Keratinocyte (primary cell): ENCODE data around the gene BPGM. TPM values are rescaled to one million over a fixed set of nuclear protein-coding genes. Genes with fewer than 3 reads are reported as not detected.
A peak's percentile ranks its signal among the peaks of the same experiment; 100 is the strongest.

Experiments
- DNase-seq: peaks from one replicate; pipeline ENCODE4 v3.0.0-alpha.2; 2011; ENCODE audit warnings: low read depth, missing footprints, low spot score
- FAIRE-seq: peaks from 2 replicates; lab custom pipeline; 2011; peaks lifted over from hg19 to GRCh38; lab: Jason Lieb, UNC
- H2AFZ ChIP-seq: 2 replicates; pipeline ENCODE4 v1.6.0; 2012; ENCODE audit warnings: low read length, control low read depth, inconsistent platforms; ENCODE audit not compliant: control insufficient read depth
- H3K27ac ChIP-seq: 2 replicates; pipeline ENCODE4 v1.5.1; 2011; ENCODE audit warnings: low read length; ENCODE audit not compliant: control insufficient read depth, insufficient read depth
- H3K27me3 ChIP-seq: 3 replicates; pipeline ENCODE4 v1.6.0; 2011; ENCODE audit warnings: low read length; ENCODE audit not compliant: control insufficient read depth, insufficient read depth; ENCODE audit errors: extremely low read depth
- H3K36me3 ChIP-seq, 2 experiments: 2 replicates in 1 of 2; 3 replicates in 1 of 2; pipeline ENCODE4 v1.5.1; 2011; ENCODE audit warnings: low read length in 2 of 2, mild to moderate bottlenecking in 1 of 2; ENCODE audit not compliant: control insufficient read depth in 2 of 2, insufficient read depth in 2 of 2; ENCODE audit errors: extremely low read depth in 1 of 2
- H3K4me1 ChIP-seq: 3 replicates; pipeline ENCODE4 v1.5.1; 2011; ENCODE audit warnings: low read length; ENCODE audit not compliant: control insufficient read depth, insufficient read depth; ENCODE audit errors: extremely low read depth
- H3K4me2 ChIP-seq: 3 replicates; pipeline ENCODE4 v1.6.0; 2011; ENCODE audit warnings: low read depth, low read length; ENCODE audit not compliant: control insufficient read depth, insufficient read depth; ENCODE audit errors: extremely low read depth
- H3K4me3 ChIP-seq, 3 experiments: fragments of 200-600 bp in 1 of 3; sonication (generic) in 1 of 3; 2 replicates in 2 of 3; 3 replicates in 1 of 3; pipeline ENCODE4 v1.5.1; 2011 to 2016; ENCODE audit warnings: low read length in 3 of 3, mild to moderate bottlenecking in 3 of 3, control low read depth in 2 of 3, inconsistent platforms in 1 of 3, low read depth in 1 of 3, mixed read lengths in 1 of 3, mixed run types in 1 of 3, moderate library complexity in 1 of 3; ENCODE audit not compliant: control insufficient read depth in 2 of 3, insufficient read depth in 2 of 3; ENCODE audit errors: extremely low read depth in 1 of 3
- H3K79me2 ChIP-seq: 2 replicates; pipeline ENCODE4 v1.6.0; 2012; ENCODE audit warnings: low read length; ENCODE audit not compliant: control insufficient read depth, insufficient read depth
- H3K9ac ChIP-seq: 3 replicates; pipeline ENCODE4 v1.6.0; 2011; ENCODE audit warnings: low read length; ENCODE audit not compliant: control insufficient read depth, insufficient read depth; ENCODE audit errors: extremely low read depth
- H3K9me1 ChIP-seq: 3 replicates; pipeline ENCODE4 v1.6.0; 2011; ENCODE audit warnings: low read length; ENCODE audit not compliant: control insufficient read depth, insufficient read depth; ENCODE audit errors: extremely low read depth
- H3K9me3 ChIP-seq: 2 replicates; pipeline ENCODE4 v1.5.1; 2012; ENCODE audit warnings: low read depth, low read length; ENCODE audit not compliant: control insufficient read depth
- H4K20me1 ChIP-seq: 3 replicates; pipeline ENCODE4 v1.6.0; 2011; ENCODE audit warnings: low read length; ENCODE audit not compliant: control insufficient read depth, insufficient read depth; ENCODE audit errors: extremely low read depth
- CTCF ChIP-seq, 3 experiments: IDR thresholded peaks in 1 of 3; conservative IDR thresholded peaks in 1 of 3; optimal IDR thresholded peaks in 1 of 3; 2 replicates in 2 of 3; 3 replicates in 1 of 3; pipeline versions ENCODE3 to v1.5.1; 2011; ENCODE audit warnings: low read length in 3 of 3, mild to moderate bottlenecking in 3 of 3, moderate library complexity in 2 of 3, control low read depth in 1 of 3, inconsistent platforms in 1 of 3; ENCODE audit not compliant: insufficient read depth in 2 of 3; ENCODE audit errors: extremely low read depth in 1 of 3
- EZH2 ChIP-seq: IDR thresholded peaks from one replicate; pipeline ENCODE4 v1.6.1; 2012; ENCODE audit warnings: inconsistent platforms, mild to moderate bottlenecking, low read length, moderate library complexity
- dilution Hi-C: fragments of 300-500 bp; cut with MboI; formaldehyde crosslinking; loops from one replicate; pipeline ENCODE4 v1.7.0; 2020; ENCODE audit warnings: low sequenced_read_pairs; ENCODE audit not compliant: extremely low pct_ligation_motif_present
- polyA plus RNA-seq, 5 experiments: library from polyadenylated mRNA; depleted of rRNA in 3 of 5; stranded (reverse) in 3 of 5; stranded (forward) in 1 of 5; unstranded in 1 of 5; fragments of >200 nt; gene quantifications; 1 replicate in 1 of 5; 2 replicates in 3 of 5; 3 replicates in 1 of 5; pipeline versions ENCODE4 v1.2.1 to v1.2.3, GENCODE V29; 2011 to 2012; ENCODE audit warnings: missing spikeins in 2 of 5, low read depth in 1 of 5, low replicate concordance in 1 of 5

Gene BPGM
- polyA plus RNA-seq, 1 donor (not counting 4 experiments of a cell fraction or from before 2014, with no cell fraction given): 31.2 TPM

GRCh38 chr7:134667899-134668298, 21.2 kb downstream of the BPGM start:
- Histone ChIP-seq H3K9ac (no peak overlapping the region), H3K27ac (peak overlapping the region; percentile 31), H3K4me1 (peaks cover 40% of the 10 kb centered on the region), H3K4me2 (peak overlapping the region; percentile 16), H3K4me3 (no peak overlapping the region), H3K9me3 (no peaks in the 10 kb centered on the region), H3K27me3 (no peaks in the 10 kb centered on the region), H2AFZ (no peak overlapping the region), H3K36me3 (peaks cover 0 to 8% of the 10 kb centered on the region in 2 experiments), H4K20me1 (no peaks in the 10 kb centered on the region), H3K79me2 (peaks cover 9% of the 10 kb centered on the region), H3K9me1 (no peaks in the 10 kb centered on the region)
- no peak for TF ChIP-seq CTCF (optimal IDR thresholded peaks at IDR 0.05 in 1 of 3, IDR thresholded peaks at IDR 0.05 in 1 of 3, conservative IDR thresholded peaks at IDR 0.05 in 1 of 3; ENCODE audit: extremely low read depth in 1 of 3, insufficient read depth in 2 of 3, low read length in 3 of 3)
- TF ChIP-seq EZH2: no peak
- DNase-seq: no peak
- dilution Hi-C loops: no loop called here
- FAIRE-seq: no peak

GRCh38 chr7:134669388-134669787, 22.7 kb downstream of the BPGM start:
- peaks cover 9% of the 10 kb centered on the region for H3K79me2 ChIP-seq
- no peaks in the 10 kb centered on the region for H4K20me1 ChIP-seq
- no peaks in the 10 kb centered on the region for H3K9me1 ChIP-seq
- no peaks in the 10 kb centered on the region for H3K9me3 ChIP-seq
- H2AFZ ChIP-seq: no peak overlapping the region
- H3K27ac ChIP-seq: peak overlapping the region; percentile 56
- dilution Hi-C loops: no loop called here
- peaks cover 0 to 2% of the 10 kb centered on the region in 2 experiments for H3K36me3 ChIP-seq
- H3K4me3 ChIP-seq: peak overlapping the region in 1 of 3 experiments; percentile 42
- peaks cover 39% of the 10 kb centered on the region for H3K4me1 ChIP-seq
- H3K4me2 ChIP-seq: peak overlapping the region; percentile 31
- FAIRE-seq (no peak), DNase-seq (no peak)
- no peaks in the 10 kb centered on the region for H3K27me3 ChIP-seq
- TF ChIP-seq EZH2: no peak
- no peak for TF ChIP-seq CTCF (optimal IDR thresholded peaks at IDR 0.05 in 1 of 3, IDR thresholded peaks at IDR 0.05 in 1 of 3, conservative IDR thresholded peaks at IDR 0.05 in 1 of 3; ENCODE audit: extremely low read depth in 1 of 3, insufficient read depth in 2 of 3, low read length in 3 of 3)
- H3K9ac ChIP-seq: no peak overlapping the region
